DND-41 (cell line): ENCODE data around the gene MTFR1L.

Experiments used
- ATAC-seq: fragments of 200-7000 bp; cut with Tn5 transposase; 3 replicates; pipeline ENCODE4 v1.9.1; 2021; ENCODE audit warnings: low read depth; ENCODE audit not compliant: insufficient read depth
- DNase-seq: peaks from one replicate; pipeline ENCODE4 v3.0.0-alpha.2; 2020
- H2AFZ ChIP-seq: 2 replicates; pipeline ENCODE4 v1.6.0; 2012; ENCODE audit warnings: low read depth, low read length
- H3K27ac ChIP-seq: 2 replicates; pipeline ENCODE4 v1.5.1; 2012; ENCODE audit warnings: low read length, inconsistent platforms
- H3K27me3 ChIP-seq: fragments of 200-600 bp; sonication (generic); 2 replicates; pipeline ENCODE4 v1.6.0; 2012; ENCODE audit warnings: low read length, mild to moderate bottlenecking, inconsistent platforms; ENCODE audit not compliant: insufficient read depth, poor library complexity
- H3K36me3 ChIP-seq: 2 replicates; pipeline ENCODE4 v1.5.1; 2012; ENCODE audit warnings: low read length, inconsistent platforms; ENCODE audit not compliant: insufficient read depth
- H3K4me1 ChIP-seq: 2 replicates; pipeline ENCODE4 v1.5.1; 2012; ENCODE audit warnings: mild to moderate bottlenecking, low read length; ENCODE audit not compliant: insufficient read depth
- H3K4me2 ChIP-seq: 2 replicates; pipeline ENCODE4 v1.6.0; 2012; ENCODE audit warnings: mild to moderate bottlenecking, moderate library complexity, low read length, inconsistent platforms; ENCODE audit not compliant: insufficient read depth
- H3K4me3 ChIP-seq, 2 experiments: fragments of 200-600 bp in 1 of 2; shearing (Covaris generic) in 1 of 2; 2 replicates each; pipeline ENCODE4 v1.5.1; 2012 to 2016; ENCODE audit warnings: inconsistent platforms in 2 of 2, low read length in 2 of 2, mild to moderate bottlenecking in 2 of 2, low read depth in 1 of 2, moderate library complexity in 1 of 2
- H3K79me2 ChIP-seq: 2 replicates; pipeline ENCODE4 v1.6.0; 2012; ENCODE audit warnings: low read length, inconsistent platforms; ENCODE audit not compliant: insufficient read depth
- H3K9ac ChIP-seq: 2 replicates; pipeline ENCODE4 v1.6.0; 2012; ENCODE audit warnings: low read depth, mild to moderate bottlenecking, inconsistent platforms, low read length, moderate library complexity
- H3K9me3 ChIP-seq: 2 replicates; pipeline ENCODE4 v1.5.1; 2012; ENCODE audit warnings: low read length, moderate library complexity, mild to moderate bottlenecking, inconsistent platforms; ENCODE audit not compliant: insufficient read depth, severe bottlenecking
- H4K20me1 ChIP-seq: 2 replicates; pipeline ENCODE4 v1.6.0; 2012; ENCODE audit warnings: low read length; ENCODE audit not compliant: insufficient read depth
- CTCF ChIP-seq: IDR thresholded peaks from 2 replicates; pipeline ENCODE4 v1.5.1; 2012; ENCODE audit warnings: borderline replicate concordance, low read length, moderate library complexity, mild to moderate bottlenecking; ENCODE audit not compliant: poor library complexity, severe bottlenecking; ENCODE audit errors: extremely low read depth
- EZH2 ChIP-seq: IDR thresholded peaks from 3 replicates; pipeline ENCODE4 v1.6.1; 2012; ENCODE audit warnings: borderline replicate concordance, low read depth, mild to moderate bottlenecking, moderate library complexity, low read length, inconsistent platforms; ENCODE audit not compliant: severe bottlenecking

The MTFR1L gene

GRCh38 chr1:25828491-25828890, 8.7 kb downstream of the MTFR1L start:
- no peaks in the 10 kb centered on the region for H3K27me3 ChIP-seq
- peaks cover 11% of the 10 kb centered on the region; the same call in 1 of the 2 replicates for H3K79me2 ChIP-seq
- no peak overlapping the region for H3K27ac ChIP-seq
- no peak overlapping the region for H3K9ac ChIP-seq
- TF ChIP-seq CTCF: no peak
- H3K4me1 ChIP-seq: no peaks in the 10 kb centered on the region
- no peak for ATAC-seq
- no peak overlapping the region for H2AFZ ChIP-seq
- DNase-seq: no peak
- no peak overlapping the region for H3K4me2 ChIP-seq
- H3K4me3 ChIP-seq: no peak overlapping the region
- no peaks in the 10 kb centered on the region for H3K9me3 ChIP-seq
- peaks cover 9% of the 10 kb centered on the region; the same call in 1 of the 2 replicates for H4K20me1 ChIP-seq
- peaks cover 84% of the 10 kb centered on the region for H3K36me3 ChIP-seq

- Histone ChIP-seq H2AFZ (no peak overlapping the region), H3K4me1 (no peaks in the 10 kb centered on the region), H3K4me3 (no peak overlapping the region), H3K27ac (no peak overlapping the region), H3K27me3 (no peaks in the 10 kb centered on the region), H3K4me2 (no peak overlapping the region), H3K79me2 (peaks cover 11% of the 10 kb centered on the region; the same call in 1 of the 2 replicates), H4K20me1 (peaks cover 9% of the 10 kb centered on the region; the same call in 1 of the 2 replicates), H3K9ac (no peak overlapping the region), H3K36me3 (peaks cover 87% of the 10 kb centered on the region), H3K9me3 (no peaks in the 10 kb centered on the region)
- no peak for TF ChIP-seq EZH2
- no peak for TF ChIP-seq CTCF
- DNase-seq (no peak), ATAC-seq (no peak)
Measured at GRCh38 chr1:25829046-25829445, 9.3 kb downstream of the MTFR1L start.

GRCh38 chr1:25831569-25832196, 11.9 kb downstream of the MTFR1L start:
- H3K4me1 ChIP-seq: no peaks in the 10 kb centered on the region
- TF ChIP-seq CTCF (no peak), EZH2 (no peak)
- no peak overlapping the region for H2AFZ ChIP-seq
- H3K27ac ChIP-seq: no peak overlapping the region
- H3K27me3 ChIP-seq: no peaks in the 10 kb centered on the region
- H3K4me3 ChIP-seq: no peak overlapping the region
- H3K79me2 ChIP-seq: peaks cover 10% of the 10 kb centered on the region; the same call in 1 of the 2 replicates
- H3K36me3 ChIP-seq: peaks cover 94% of the 10 kb centered on the region
- H3K9ac ChIP-seq: no peak overlapping the region
- H3K4me2 ChIP-seq: no peak overlapping the region
- H3K9me3 ChIP-seq: no peaks in the 10 kb centered on the region
- H4K20me1 ChIP-seq: peaks cover 4% of the 10 kb centered on the region; the same call in 1 of the 2 replicates
- ATAC-seq (no peak), DNase-seq (no peak)
